HuH-7 (cell line): ENCODE measurements around the gene MBOAT1.
"Not testable (repeated sequence)": the region's sequence is repeated elsewhere in the genome, so short reads cannot be mapped to it uniquely, and the experiment has no call there.

Experiments
- DNase-seq: peaks from one replicate; pipeline ENCODE4 v3.0.0; 2011; ENCODE audit warnings: low spot score

The MBOAT1 gene

GRCh38 chr6:20170455-20171148 is 41.7 kb downstream of the MBOAT1 start:
- no peak for DNase-seq

GRCh38 chr6:20169786-20170185 is 42.5 kb downstream of the MBOAT1 start:
- DNase-seq: no peak

GRCh38 chr6:20169119-20169557 is 43.1 kb downstream of the MBOAT1 start:
- no peak for DNase-seq

- no peak for DNase-seq
Observed at GRCh38 chr6:20168690-20169089, 43.6 kb downstream of the MBOAT1 start.

GRCh38 chr6:20167601-20168000 is 44.7 kb downstream of the MBOAT1 start:
- DNase-seq: no peak

GRCh38 chr6:20166210-20166609 is 46.1 kb downstream of the MBOAT1 start:
- DNase-seq: no peak

GRCh38 chr6:20162515-20162914 is 49.8 kb downstream of the MBOAT1 start:
- DNase-seq: no peak

GRCh38 chr6:20160541-20161283 is 51.6 kb downstream of the MBOAT1 start:
- no peak for DNase-seq

- DNase-seq: no peak
Observed at GRCh38 chr6:20159781-20160540, 52.3 kb downstream of the MBOAT1 start.

GRCh38 chr6:20159098-20159497 is 53.2 kb downstream of the MBOAT1 start:
- no peak for DNase-seq

- no peak for DNase-seq
Observed at GRCh38 chr6:20158676-20159075, 53.6 kb downstream of the MBOAT1 start.

- DNase-seq: no peak
Observed at GRCh38 chr6:20156824-20157223, 55.4 kb downstream of the MBOAT1 start.

- DNase-seq: no peak
Observed at GRCh38 chr6:20154753-20155152, 57.5 kb downstream of the MBOAT1 start.

- no peak for DNase-seq
Observed at GRCh38 chr6:20153194-20153593, 59.1 kb downstream of the MBOAT1 start.

GRCh38 chr6:20148433-20148832 is 63.8 kb downstream of the MBOAT1 start:
- no peak for DNase-seq

GRCh38 chr6:20147469-20147868 is 64.8 kb downstream of the MBOAT1 start:
- no peak for DNase-seq

- DNase-seq: not testable (repeated sequence)
Observed at GRCh38 chr6:20146831-20147230, 65.4 kb downstream of the MBOAT1 start.

GRCh38 chr6:20146291-20146690 is 66.0 kb downstream of the MBOAT1 start:
- no peak for DNase-seq

GRCh38 chr6:20142866-20143265 is 69.4 kb downstream of the MBOAT1 start:
- DNase-seq: no peak

GRCh38 chr6:20141931-20142330 is 70.3 kb downstream of the MBOAT1 start:
- DNase-seq: no peak

- DNase-seq: not testable (repeated sequence)
Observed at GRCh38 chr6:20139127-20139963, 72.9 kb downstream of the MBOAT1 start.

- DNase-seq: no peak
Observed at GRCh38 chr6:20137837-20138236, 74.4 kb downstream of the MBOAT1 start.
